GM10266 (cell line): ENCODE measurements around the gene SESN2.

ENCODE experiments used
- DNase-seq: peaks from one replicate; pipeline ENCODE4 v3.0.0; 2012; ENCODE audit errors: extremely low spot score
- TF ChIP-seq, protein P1 (sequence below): IDR thresholded peaks from 2 replicates; pipeline ENCODE4 v1.5.1; 2012; ENCODE audit warnings: mild to moderate bottlenecking, low read depth; ENCODE audit not compliant: control insufficient read depth, insufficient read depth; ENCODE audit errors: missing control alignments

SESN2 gene

DNA sequence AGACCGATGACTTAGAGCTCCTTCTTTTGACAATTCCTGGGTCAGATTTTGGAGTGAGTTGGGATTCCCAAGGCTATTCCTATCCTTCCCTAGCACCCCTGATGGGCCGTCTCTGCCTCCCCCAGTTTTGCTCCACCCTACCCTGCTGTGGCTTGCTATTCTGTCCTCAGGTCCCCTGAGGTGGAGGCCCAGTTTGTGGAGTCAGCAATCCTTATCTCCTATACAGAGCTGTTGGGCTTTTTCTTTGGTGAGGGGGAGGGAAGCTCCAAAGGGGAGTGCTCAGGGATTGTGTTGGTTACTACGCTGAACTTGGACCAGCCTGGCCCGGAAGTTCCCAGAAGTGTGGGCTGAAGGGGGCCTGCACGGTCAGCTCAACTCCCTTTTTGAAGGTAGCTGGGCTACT, 7.6 kb downstream of the SESN2 start:
- TF ChIP-seq, protein P1, sequence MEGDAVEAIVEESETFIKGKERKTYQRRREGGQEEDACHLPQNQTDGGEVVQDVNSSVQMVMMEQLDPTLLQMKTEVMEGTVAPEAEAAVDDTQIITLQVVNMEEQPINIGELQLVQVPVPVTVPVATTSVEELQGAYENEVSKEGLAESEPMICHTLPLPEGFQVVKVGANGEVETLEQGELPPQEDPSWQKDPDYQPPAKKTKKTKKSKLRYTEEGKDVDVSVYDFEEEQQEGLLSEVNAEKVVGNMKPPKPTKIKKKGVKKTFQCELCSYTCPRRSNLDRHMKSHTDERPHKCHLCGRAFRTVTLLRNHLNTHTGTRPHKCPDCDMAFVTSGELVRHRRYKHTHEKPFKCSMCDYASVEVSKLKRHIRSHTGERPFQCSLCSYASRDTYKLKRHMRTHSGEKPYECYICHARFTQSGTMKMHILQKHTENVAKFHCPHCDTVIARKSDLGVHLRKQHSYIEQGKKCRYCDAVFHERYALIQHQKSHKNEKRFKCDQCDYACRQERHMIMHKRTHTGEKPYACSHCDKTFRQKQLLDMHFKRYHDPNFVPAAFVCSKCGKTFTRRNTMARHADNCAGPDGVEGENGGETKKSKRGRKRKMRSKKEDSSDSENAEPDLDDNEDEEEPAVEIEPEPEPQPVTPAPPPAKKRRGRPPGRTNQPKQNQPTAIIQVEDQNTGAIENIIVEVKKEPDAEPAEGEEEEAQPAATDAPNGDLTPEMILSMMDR: no peak
- no peak for DNase-seq

DNA sequence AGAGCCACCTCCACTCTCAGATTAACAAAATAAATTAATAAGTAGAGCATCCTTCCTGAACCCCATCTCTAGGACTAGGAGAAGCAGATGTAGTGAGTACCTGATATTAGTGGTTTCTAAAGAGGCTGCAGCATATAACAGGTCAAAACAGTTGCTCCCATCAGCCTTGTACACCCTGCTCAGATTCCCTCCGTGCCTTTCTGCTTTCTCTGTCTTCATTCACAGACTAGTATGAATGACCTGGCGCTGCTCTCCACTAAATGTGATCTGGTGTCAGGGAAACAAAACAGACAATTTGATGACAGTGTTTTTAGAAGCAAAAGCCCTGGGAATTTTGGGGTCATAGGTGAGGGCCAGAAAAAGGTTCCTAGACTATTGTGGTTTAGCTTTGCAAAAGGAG, 8.3 kb downstream of the SESN2 start:
- DNase-seq: no peak
- TF ChIP-seq, protein P1: no peak

DNA sequence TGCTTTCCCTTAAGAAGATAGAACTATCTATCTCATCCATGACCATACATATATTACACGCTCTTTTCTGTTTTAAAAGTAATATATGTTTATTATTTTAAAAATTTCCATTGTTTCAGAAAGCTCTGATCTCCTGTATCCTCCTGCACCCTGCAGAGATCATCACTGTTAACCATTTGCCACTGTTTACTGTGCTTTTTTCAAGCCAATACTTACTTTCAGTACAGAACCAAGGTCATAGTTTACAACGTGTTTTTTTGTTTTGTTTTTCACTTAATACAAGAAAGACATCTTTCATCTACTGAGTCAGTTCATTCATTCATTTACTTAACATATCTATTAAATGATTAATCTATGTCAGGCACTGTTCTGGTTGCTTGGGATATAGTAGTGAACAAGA, 10.2 kb downstream of the SESN2 start:
- TF ChIP-seq, protein P1: no peak
- DNase-seq: no peak

DNA sequence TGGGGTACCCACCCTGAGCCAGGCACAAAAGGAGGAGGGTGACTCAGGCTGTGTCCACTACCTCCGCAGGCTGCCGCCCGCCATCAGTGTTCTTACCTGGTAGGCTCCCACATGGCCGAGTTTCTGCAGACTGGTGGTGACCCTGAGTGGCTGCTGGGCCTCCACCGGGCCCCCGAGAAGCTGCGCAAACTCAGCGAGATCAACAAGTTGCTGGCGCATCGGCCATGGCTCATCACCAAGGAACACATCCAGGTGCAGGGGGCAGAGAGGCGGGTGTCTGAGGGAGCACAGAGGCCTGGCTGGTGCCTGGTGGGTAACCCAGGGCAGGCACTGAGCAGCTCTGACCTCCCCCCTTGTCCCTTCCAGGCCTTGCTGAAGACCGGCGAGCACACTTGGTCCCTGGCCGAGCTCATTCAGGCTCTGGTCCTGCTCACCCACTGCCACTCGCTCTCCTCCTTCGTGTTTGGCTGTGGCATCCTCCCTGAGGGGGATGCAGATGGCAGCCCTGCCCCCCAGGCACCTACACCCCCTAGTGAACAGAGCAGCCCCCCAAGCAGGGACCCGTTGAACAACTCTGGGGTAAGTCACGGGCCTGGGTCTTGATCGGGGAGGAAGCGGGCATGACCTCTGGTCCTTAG, 13.0 kb downstream of the SESN2 start:
- TF ChIP-seq, protein P1: no peak
- no peak for DNase-seq

DNA sequence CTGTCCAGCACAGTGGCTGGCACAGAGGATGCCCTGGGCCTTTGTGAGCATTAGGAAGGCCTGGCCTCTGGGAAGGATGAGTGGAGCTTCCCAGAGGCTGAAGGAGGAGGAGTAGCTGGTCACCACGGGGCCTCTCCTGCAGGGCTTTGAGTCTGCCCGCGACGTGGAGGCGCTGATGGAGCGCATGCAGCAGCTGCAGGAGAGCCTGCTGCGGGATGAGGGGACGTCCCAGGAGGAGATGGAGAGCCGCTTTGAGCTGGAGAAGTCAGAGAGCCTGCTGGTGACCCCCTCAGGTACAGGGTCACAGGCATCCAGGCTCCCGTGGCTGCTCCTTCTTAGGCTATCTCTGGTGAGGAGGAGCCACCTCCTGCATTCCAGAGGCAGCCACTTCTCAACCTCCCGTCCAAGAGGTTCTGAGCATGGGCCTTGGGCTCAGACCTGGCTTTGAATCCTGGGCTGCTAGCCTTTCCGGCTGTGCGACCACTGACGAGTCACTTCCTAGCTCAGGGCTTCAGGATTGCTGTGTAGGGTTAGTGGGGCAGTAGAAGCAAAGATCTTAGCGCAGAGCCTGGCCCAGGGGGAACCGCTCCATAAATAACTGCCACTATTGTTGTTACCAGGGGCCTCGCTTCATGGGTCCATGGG, 14.0 kb downstream of the SESN2 start:
- TF ChIP-seq, protein P1: no peak
- DNase-seq: no peak

DNA sequence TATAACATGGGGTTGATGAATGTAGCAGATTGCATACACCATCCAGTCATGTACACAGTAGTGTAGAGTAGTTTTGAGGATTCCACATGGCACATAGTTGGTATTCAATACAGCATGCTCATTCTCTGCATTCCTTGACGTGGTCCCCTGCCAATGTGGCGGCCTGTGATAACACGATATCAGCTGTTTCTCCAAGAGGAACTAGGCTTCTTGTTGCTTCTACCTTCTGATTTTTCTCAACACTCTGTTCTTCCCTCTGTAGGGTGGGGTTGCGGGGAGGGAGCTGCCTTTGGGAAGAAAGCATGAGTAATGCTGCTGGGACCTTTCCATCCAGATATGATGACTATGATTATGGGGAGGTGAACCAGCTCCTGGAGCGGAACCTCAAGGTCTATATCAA, 19.4 kb downstream of the SESN2 start:
- TF ChIP-seq, protein P1: no peak
- no peak for DNase-seq

DNA sequence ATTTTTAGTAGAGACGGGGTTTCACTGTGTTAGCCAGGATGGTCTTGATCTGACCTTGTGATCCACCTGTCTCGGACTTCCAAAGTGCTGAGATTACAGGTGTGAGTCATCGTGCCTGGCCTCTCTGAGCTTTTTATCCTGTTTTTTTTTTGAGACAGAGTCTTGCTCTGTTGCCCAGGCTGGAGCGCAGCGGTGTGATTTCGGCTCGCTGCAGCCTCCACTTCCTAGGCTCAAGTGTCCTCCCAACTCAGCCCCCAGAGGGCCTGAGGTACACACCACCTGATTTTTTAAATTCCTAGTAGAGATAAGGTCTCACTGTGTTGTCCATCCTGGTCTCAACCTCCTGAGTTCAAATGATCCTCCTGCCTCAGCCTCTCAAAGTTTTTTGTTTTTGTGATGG, 20.4 kb downstream of the SESN2 start:
- TF ChIP-seq, protein P1: no peak
- DNase-seq: no peak
